ENCODE results near the gene C20orf202.

Gene C20orf202

GRCh38 chr20:1174787-1175186, 28.5 kb upstream of the C20orf202 start:
- no peaks in the 10 kb centered on the region for H3K4me1 Mint-ChIP-seq
- H3K4me3 Mint-ChIP-seq, result no peak overlapping the region
- H3K27ac Mint-ChIP-seq, result no peak overlapping the region
- H3K36me3 Mint-ChIP-seq, result peaks cover 31% of the 10 kb centered on the region
- no peak for ATAC-seq
- DNase-seq (ENCODE audit: low spot score in 2 of 2), result no peak
- no peaks in the 10 kb centered on the region for H3K9me3 Mint-ChIP-seq

GRCh38 chr20:1177680-1178079, 25.6 kb upstream of the C20orf202 start:
- DNase-seq (ENCODE audit: low spot score in 2 of 2) (no peak), ATAC-seq (no peak)
- Mint-ChIP-seq H3K27ac (peak overlapping the region; percentile 53), H3K4me1 (peaks cover 6% of the 10 kb centered on the region), H3K9me3 (no peaks in the 10 kb centered on the region), H3K4me3 (no peak overlapping the region), H3K36me3 (peaks cover 19% of the 10 kb centered on the region)

- no peak overlapping the region for H3K27ac Mint-ChIP-seq
- no peak for ATAC-seq
Observed at GRCh38 chr20:1178103-1178502, 25.2 kb upstream of the C20orf202 start.

GRCh38 chr20:1178623-1179022, 24.6 kb upstream of the C20orf202 start:
- ATAC-seq (no peak), DNase-seq (ENCODE audit: low spot score in 2 of 2) (no peak)
- Mint-ChIP-seq H3K4me3 (no peak overlapping the region), H3K4me1 (peaks cover 6% of the 10 kb centered on the region), H3K9me3 (no peaks in the 10 kb centered on the region), H3K27ac (no peak overlapping the region), H3K36me3 (peaks cover 11% of the 10 kb centered on the region)

More at GRCh38 chr20:1178103-1178502, 25.2 kb upstream of the C20orf202 start:
- Mint-ChIP-seq H3K9me3 (no peaks in the 10 kb centered on the region), H3K36me3 (peaks cover 16% of the 10 kb centered on the region), H3K4me3 (no peak overlapping the region), H3K4me1 (peaks cover 6% of the 10 kb centered on the region)
- DNase-seq (ENCODE audit: low spot score in 2 of 2), result no peak

- Mint-ChIP-seq H3K27ac (no peak overlapping the region), H3K4me3 (no peak overlapping the region), H3K36me3 (peaks cover 6% of the 10 kb centered on the region), H3K9me3 (no peaks in the 10 kb centered on the region), H3K4me1 (peaks cover 18% of the 10 kb centered on the region)
- ATAC-seq (no peak), DNase-seq (ENCODE audit: low spot score in 2 of 2) (no peak)
Observed at GRCh38 chr20:1180949-1181348, 22.3 kb upstream of the C20orf202 start.

GRCh38 chr20:1182106-1182505, 21.1 kb upstream of the C20orf202 start:
- Mint-ChIP-seq H3K36me3 (peaks cover 6% of the 10 kb centered on the region), H3K27ac (no peak overlapping the region), H3K4me3 (no peak overlapping the region), H3K4me1 (peaks cover 20% of the 10 kb centered on the region), H3K9me3 (no peaks in the 10 kb centered on the region)
- no peak for DNase-seq (ENCODE audit: low spot score in 2 of 2)
- no peak for ATAC-seq

- Mint-ChIP-seq H3K9me3 (no peaks in the 10 kb centered on the region), H3K27ac (no peak overlapping the region), H3K4me1 (peaks cover 20% of the 10 kb centered on the region), H3K36me3 (peaks cover 6% of the 10 kb centered on the region), H3K4me3 (no peak overlapping the region)
- ATAC-seq (no peak), DNase-seq (ENCODE audit: low spot score in 2 of 2) (no peak)
Observed at GRCh38 chr20:1183153-1183552, 20.1 kb upstream of the C20orf202 start.

- ATAC-seq (no peak), DNase-seq (ENCODE audit: low spot score in 2 of 2) (no peak)
- Mint-ChIP-seq H3K4me3 (peak overlapping the region; percentile 60), H3K36me3 (peaks cover 6% of the 10 kb centered on the region), H3K27ac (no peak overlapping the region), H3K4me1 (peaks cover 20% of the 10 kb centered on the region), H3K9me3 (no peaks in the 10 kb centered on the region)
Observed at GRCh38 chr20:1184260-1184637, 19.0 kb upstream of the C20orf202 start.

- peaks cover 6% of the 10 kb centered on the region for H3K36me3 Mint-ChIP-seq
- no peaks in the 10 kb centered on the region for H3K9me3 Mint-ChIP-seq
- no peak within 1 kb of the TSS for H3K27ac Mint-ChIP-seq
- H3K4me3 Mint-ChIP-seq, result peak within 1 kb of the TSS; percentile 62
- ATAC-seq (peak; percentile 14), DNase-seq (ENCODE audit: low spot score in 2 of 2) (no peak)
- H3K4me1 Mint-ChIP-seq, result peaks cover 20% of the 10 kb centered on the region
Observed at GRCh38 chr20:1184638-1185315, 18.5 kb upstream of the C20orf202 start, which contains the start of gene TMEM74B. TSS of gene TMEM74B (minus strand) at chr20:1184981. CDS start at chr20:1183801, 1,180 bp downstream.

GRCh38 chr20:1185316-1185741, 17.9 kb upstream of the C20orf202 start:
- peaks cover 20% of the 10 kb centered on the region for H3K4me1 Mint-ChIP-seq
- no peaks in the 10 kb centered on the region for H3K9me3 Mint-ChIP-seq
- H3K36me3 Mint-ChIP-seq, result peaks cover 6% of the 10 kb centered on the region
- no peak overlapping the region for H3K27ac Mint-ChIP-seq
- DNase-seq (ENCODE audit: low spot score in 2 of 2) (peak in 1 of 2 donors; percentile 54), ATAC-seq (peak; percentile 41)
- H3K4me3 Mint-ChIP-seq, result peak overlapping the region; percentile 62

- Mint-ChIP-seq H3K4me1 (peaks cover 20% of the 10 kb centered on the region), H3K27ac (no peak overlapping the region), H3K9me3 (no peaks in the 10 kb centered on the region), H3K36me3 (peaks cover 6% of the 10 kb centered on the region), H3K4me3 (peak overlapping the region; percentile 62)
- ATAC-seq (peak; percentile 65), DNase-seq (ENCODE audit: low spot score in 2 of 2) (peak; percentile 37 to 77)
Observed at GRCh38 chr20:1185790-1186334, 17.4 kb upstream of the C20orf202 start.

- H3K27ac Mint-ChIP-seq, result no peak overlapping the region
- peaks cover 20% of the 10 kb centered on the region for H3K4me1 Mint-ChIP-seq
- ATAC-seq (no peak), DNase-seq (ENCODE audit: low spot score in 2 of 2) (no peak)
- no peaks in the 10 kb centered on the region for H3K9me3 Mint-ChIP-seq
- H3K36me3 Mint-ChIP-seq, result peaks cover 6% of the 10 kb centered on the region
- H3K4me3 Mint-ChIP-seq, result peak overlapping the region; percentile 62
Observed at GRCh38 chr20:1186367-1186991, 16.8 kb upstream of the C20orf202 start.

GRCh38 chr20:1187605-1188171, 15.6 kb upstream of the C20orf202 start:
- Mint-ChIP-seq H3K36me3 (peaks cover 6% of the 10 kb centered on the region), H3K4me1 (peaks cover 14% of the 10 kb centered on the region), H3K27ac (no peak overlapping the region), H3K9me3 (no peaks in the 10 kb centered on the region), H3K4me3 (no peak overlapping the region)
- ATAC-seq (no peak), DNase-seq (ENCODE audit: low spot score in 2 of 2) (no peak)

- DNase-seq (ENCODE audit: low spot score in 2 of 2) (no peak), ATAC-seq (no peak)
- Mint-ChIP-seq H3K9me3 (no peaks in the 10 kb centered on the region), H3K4me3 (no peak overlapping the region), H3K4me1 (peaks cover 14% of the 10 kb centered on the region), H3K36me3 (peaks cover 6% of the 10 kb centered on the region), H3K27ac (no peak overlapping the region)
Observed at GRCh38 chr20:1188347-1188746, 14.9 kb upstream of the C20orf202 start.

GRCh38 chr20:1189827-1190226, 13.4 kb upstream of the C20orf202 start:
- no peak for ATAC-seq
- H3K9me3 Mint-ChIP-seq, result no peaks in the 10 kb centered on the region
- H3K4me3 Mint-ChIP-seq, result no peak overlapping the region
- no peak overlapping the region for H3K27ac Mint-ChIP-seq
- no peak for DNase-seq (ENCODE audit: low spot score in 2 of 2)
- no peaks in the 10 kb centered on the region for H3K36me3 Mint-ChIP-seq
- H3K4me1 Mint-ChIP-seq, result peaks cover 5% of the 10 kb centered on the region
